Neural crest cell (in vitro differentiated cells): Measurements from ENCODE around the gene DHX8. TPM values are rescaled to one million over a fixed set of nuclear protein-coding genes. Genes with fewer than 3 reads are reported as not detected.

Experiments
- DNase-seq: peaks from one replicate; pipeline ENCODE4 v3.0.0; 2021; ENCODE audit warnings: low read depth, mixed read lengths, low spot score
- H3K27ac Mint-ChIP-seq: one replicate; pipeline ENCODE4 v1.8.0; 2021; ENCODE audit warnings: mild to moderate bottlenecking, mixed read lengths; ENCODE audit not compliant: unreplicated experiment
- H3K27me3 Mint-ChIP-seq: 2 replicates; pipeline ENCODE4 v1.8.0; 2021; ENCODE audit warnings: low read depth, mild to moderate bottlenecking, mixed read lengths
- H3K36me3 Mint-ChIP-seq: 2 replicates; pipeline ENCODE4 v1.8.0; 2021; ENCODE audit warnings: low read depth, mild to moderate bottlenecking, mixed read lengths
- H3K4me1 Mint-ChIP-seq: 2 replicates; pipeline ENCODE4 v1.8.0; 2021; ENCODE audit warnings: mixed read lengths
- H3K4me3 Mint-ChIP-seq: one replicate; pipeline ENCODE4 v1.8.0; 2021; ENCODE audit warnings: mild to moderate bottlenecking, mixed read lengths
- H3K9me3 Mint-ChIP-seq: 2 replicates; pipeline ENCODE4 v1.8.0; 2021; ENCODE audit warnings: mixed read lengths
- CTCF ChIP-seq: fragments of 200-600 bp; sonication (generic); conservative IDR thresholded peaks from 2 replicates; pipeline ENCODE4 v1.5.0; 2021; ENCODE audit warnings: antibody characterized with exemption, mild to moderate bottlenecking
- total RNA-seq: library from RNA; stranded (reverse); gene quantifications from 2 replicates; pipeline ENCODE4 v1.2.1, GENCODE V29; 2021

DHX8 gene
- total RNA-seq, 1 donor from 2014 or later, result 68.0 TPM

GRCh38 chr17:43463241-43463640 lies 20.5 kb upstream of the DHX8 start:
- Mint-ChIP-seq H3K27ac (no peak overlapping the region), H3K4me3 (no peak overlapping the region), H3K27me3 (peaks cover 6% of the 10 kb centered on the region), H3K4me1 (no peaks in the 10 kb centered on the region), H3K9me3 (no peaks in the 10 kb centered on the region), H3K36me3 (no peaks in the 10 kb centered on the region)
- no peak for TF ChIP-seq CTCF
- no peak for DNase-seq

- Mint-ChIP-seq H3K9me3 (no peaks in the 10 kb centered on the region), H3K27ac (no peak overlapping the region), H3K27me3 (peaks cover 6% of the 10 kb centered on the region), H3K4me3 (no peak overlapping the region), H3K36me3 (no peaks in the 10 kb centered on the region), H3K4me1 (no peaks in the 10 kb centered on the region)
- TF ChIP-seq CTCF, result no peak
- DNase-seq, result no peak
Observed at GRCh38 chr17:43464046-43464445, 19.7 kb upstream of the DHX8 start.

- Mint-ChIP-seq H3K4me3 (no peak overlapping the region), H3K4me1 (no peaks in the 10 kb centered on the region), H3K27me3 (peaks cover 6% of the 10 kb centered on the region), H3K36me3 (no peaks in the 10 kb centered on the region), H3K9me3 (no peaks in the 10 kb centered on the region), H3K27ac (no peak overlapping the region)
- TF ChIP-seq CTCF, result no peak
- DNase-seq, result no peak
Observed at GRCh38 chr17:43465049-43465448, 18.7 kb upstream of the DHX8 start.

GRCh38 chr17:43467981-43468581 lies 15.7 kb upstream of the DHX8 start:
- peak overlapping the region; percentile 23 for H3K27ac Mint-ChIP-seq
- H3K9me3 Mint-ChIP-seq, result no peaks in the 10 kb centered on the region
- no peak overlapping the region for H3K4me3 Mint-ChIP-seq
- DNase-seq, result no peak
- H3K27me3 Mint-ChIP-seq, result peaks cover 6% of the 10 kb centered on the region
- no peak for TF ChIP-seq CTCF
- H3K36me3 Mint-ChIP-seq, result no peaks in the 10 kb centered on the region
- H3K4me1 Mint-ChIP-seq, result no peaks in the 10 kb centered on the region

GRCh38 chr17:43468691-43469139 lies 15.1 kb upstream of the DHX8 start:
- no peak for DNase-seq
- Mint-ChIP-seq H3K36me3 (no peaks in the 10 kb centered on the region), H3K27me3 (peaks cover 6% of the 10 kb centered on the region), H3K4me3 (no peak overlapping the region), H3K27ac (no peak overlapping the region), H3K9me3 (no peaks in the 10 kb centered on the region), H3K4me1 (no peaks in the 10 kb centered on the region)
- no peak for TF ChIP-seq CTCF

GRCh38 chr17:43469145-43469544 lies 14.6 kb upstream of the DHX8 start:
- no peak for TF ChIP-seq CTCF
- DNase-seq, result no peak
- H3K4me3 Mint-ChIP-seq, result no peak overlapping the region
- no peaks in the 10 kb centered on the region for H3K36me3 Mint-ChIP-seq
- peaks cover 6% of the 10 kb centered on the region for H3K27me3 Mint-ChIP-seq
- H3K4me1 Mint-ChIP-seq, result no peaks in the 10 kb centered on the region
- H3K27ac Mint-ChIP-seq, result no peak overlapping the region
- H3K9me3 Mint-ChIP-seq, result no peaks in the 10 kb centered on the region
